ENCODE measurements around the gene CDC42BPB.
"Not testable (repeated sequence)": the region's sequence is repeated elsewhere in the genome, so short reads cannot be mapped to it uniquely, and the experiment has no call there.

The CDC42BPB gene

GRCh38 chr14:102927346-102927877 lies 129.9 kb downstream of the CDC42BPB start:
- no peak for DNase-seq (ENCODE audit: low read depth)

- not testable (repeated sequence) for DNase-seq (ENCODE audit: low read depth)
Measured at GRCh38 chr14:102926840-102927239, 130.5 kb downstream of the CDC42BPB start.

- no peak for DNase-seq (ENCODE audit: low read depth)
Measured at GRCh38 chr14:102926104-102926503, 131.2 kb downstream of the CDC42BPB start.

GRCh38 chr14:102925646-102926045 lies 131.7 kb downstream of the CDC42BPB start:
- no peak for DNase-seq (ENCODE audit: low read depth)

GRCh38 chr14:102924632-102925588 lies 132.4 kb downstream of the CDC42BPB start:
- no peak for DNase-seq (ENCODE audit: low read depth)

- no peak for DNase-seq (ENCODE audit: low read depth)
Measured at GRCh38 chr14:102923925-102924486, 133.3 kb downstream of the CDC42BPB start.

DNA sequence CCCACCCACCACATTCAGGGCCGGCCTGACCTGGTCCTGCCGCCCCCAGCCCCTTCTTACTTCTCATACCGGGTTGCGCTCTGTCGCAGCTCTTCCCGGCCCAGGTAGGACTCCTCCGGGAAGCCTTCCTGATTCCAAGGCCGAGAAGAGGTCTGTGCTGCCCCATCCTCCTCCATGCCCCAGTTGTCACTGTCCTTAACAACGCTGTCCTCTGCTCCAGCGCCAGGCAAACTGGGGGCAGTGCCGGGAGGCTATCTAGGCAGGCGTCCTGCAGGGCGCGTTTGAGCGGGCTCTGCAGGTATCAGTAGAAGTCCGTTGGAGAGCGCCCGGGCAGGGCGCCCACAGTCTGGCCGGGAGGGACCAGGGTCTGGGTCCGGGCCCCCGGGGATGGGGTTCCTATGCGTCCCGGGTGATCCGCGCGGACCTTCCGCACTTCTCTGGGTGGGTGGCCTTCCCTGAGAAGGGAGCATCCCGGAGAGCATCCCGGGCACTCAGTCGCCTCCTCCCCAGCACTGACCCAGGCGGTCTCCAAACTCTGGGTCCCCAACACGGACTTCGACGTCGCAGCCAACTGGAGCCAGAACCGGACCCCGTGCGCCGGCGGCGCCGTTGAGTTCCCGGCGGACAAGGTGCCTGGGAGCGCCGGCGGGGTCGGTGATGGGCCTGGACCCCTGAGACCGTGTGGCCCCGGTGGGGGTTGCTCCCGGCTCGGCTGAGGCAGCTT lies 134.0 kb downstream of the CDC42BPB start:
- no peak for DNase-seq (ENCODE audit: low read depth)

GRCh38 chr14:102922490-102923200 lies 134.7 kb downstream of the CDC42BPB start, which contains the start of gene AMN:
Gene AMN, plus strand, starts transcription at chr14:102922663. Its CDS starts 26 bp downstream, at chr14:102922689.
- DNase-seq (ENCODE audit: low read depth): no peak

- no peak for DNase-seq (ENCODE audit: low read depth)
Measured at GRCh38 chr14:102920998-102921304, 136.4 kb downstream of the CDC42BPB start.

GRCh38 chr14:102920273-102920997 lies 136.9 kb downstream of the CDC42BPB start:
- no peak for DNase-seq (ENCODE audit: low read depth)

DNA sequence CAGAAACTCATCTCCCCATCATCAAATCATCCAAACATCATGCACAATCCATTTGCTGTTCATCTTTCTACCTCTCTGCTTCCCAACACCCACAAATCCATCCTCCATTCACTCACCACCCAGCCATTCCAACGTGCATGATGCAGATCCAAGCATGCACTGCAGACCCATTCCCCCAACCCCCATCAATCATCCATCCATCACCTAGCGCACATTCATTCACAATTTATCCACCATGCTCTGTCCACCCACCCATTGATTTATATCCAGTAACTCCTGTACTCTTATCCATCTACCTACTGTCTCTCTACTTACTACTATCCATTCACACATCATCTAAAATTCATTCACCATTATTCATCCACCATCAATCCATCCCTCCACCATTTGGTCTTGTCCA lies 138.9 kb downstream of the CDC42BPB start:
- DNase-seq (ENCODE audit: low read depth): no peak

DNA sequence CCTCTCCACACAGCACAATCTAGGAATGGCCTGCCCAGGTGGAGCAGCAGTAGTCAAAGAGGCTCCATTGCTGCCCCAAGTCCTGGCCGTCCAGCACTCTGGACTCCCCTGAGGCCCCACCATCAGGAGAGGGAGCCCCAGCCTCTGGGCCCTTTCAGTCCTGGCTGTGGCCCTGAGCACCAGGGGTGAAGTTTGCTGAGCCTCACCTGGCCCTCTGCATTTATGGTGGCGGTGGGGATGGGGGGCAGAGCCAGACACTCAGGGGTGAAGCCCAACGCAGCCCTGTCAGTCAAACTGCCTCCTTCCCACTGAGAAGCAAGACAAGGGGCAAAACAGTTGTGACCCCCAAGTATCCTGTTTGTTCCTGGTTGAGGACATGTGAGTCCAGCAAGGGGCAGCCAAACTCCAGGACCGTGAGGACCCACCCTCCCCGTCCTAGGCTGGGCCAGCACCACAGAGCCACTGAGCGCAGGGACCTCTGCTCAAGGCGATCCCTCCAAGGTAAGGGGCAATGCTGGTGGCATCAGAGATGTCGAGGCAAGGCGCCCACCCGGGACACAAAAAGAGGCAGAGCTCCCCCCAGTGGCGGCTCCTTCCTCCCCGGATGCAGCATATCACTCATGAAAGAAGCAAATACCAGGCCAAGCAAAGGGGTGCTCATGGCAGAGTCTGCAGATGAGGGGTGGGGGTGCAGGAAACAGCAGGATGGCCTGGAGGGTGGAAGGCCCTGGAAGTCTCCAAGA lies 139.7 kb downstream of the CDC42BPB start:
- no peak for DNase-seq (ENCODE audit: low read depth)

DNA sequence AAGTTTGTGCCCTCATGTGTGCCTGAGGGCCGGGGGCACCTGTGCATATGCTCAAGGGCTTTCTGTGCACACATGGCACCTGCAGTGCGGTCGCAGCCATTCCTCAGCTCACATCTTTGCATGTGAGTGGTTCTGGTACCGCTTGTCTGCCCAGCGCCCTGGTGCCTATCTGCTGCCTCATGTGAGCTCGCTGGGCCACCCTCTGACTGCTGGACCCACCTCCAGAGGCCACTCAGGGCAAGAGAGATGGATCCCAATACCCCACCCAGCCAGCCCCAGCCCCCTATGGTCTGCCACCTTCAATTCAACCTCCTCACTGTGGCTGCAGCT lies 140.3 kb downstream of the CDC42BPB start:
- DNase-seq (ENCODE audit: low read depth): no peak

DNA sequence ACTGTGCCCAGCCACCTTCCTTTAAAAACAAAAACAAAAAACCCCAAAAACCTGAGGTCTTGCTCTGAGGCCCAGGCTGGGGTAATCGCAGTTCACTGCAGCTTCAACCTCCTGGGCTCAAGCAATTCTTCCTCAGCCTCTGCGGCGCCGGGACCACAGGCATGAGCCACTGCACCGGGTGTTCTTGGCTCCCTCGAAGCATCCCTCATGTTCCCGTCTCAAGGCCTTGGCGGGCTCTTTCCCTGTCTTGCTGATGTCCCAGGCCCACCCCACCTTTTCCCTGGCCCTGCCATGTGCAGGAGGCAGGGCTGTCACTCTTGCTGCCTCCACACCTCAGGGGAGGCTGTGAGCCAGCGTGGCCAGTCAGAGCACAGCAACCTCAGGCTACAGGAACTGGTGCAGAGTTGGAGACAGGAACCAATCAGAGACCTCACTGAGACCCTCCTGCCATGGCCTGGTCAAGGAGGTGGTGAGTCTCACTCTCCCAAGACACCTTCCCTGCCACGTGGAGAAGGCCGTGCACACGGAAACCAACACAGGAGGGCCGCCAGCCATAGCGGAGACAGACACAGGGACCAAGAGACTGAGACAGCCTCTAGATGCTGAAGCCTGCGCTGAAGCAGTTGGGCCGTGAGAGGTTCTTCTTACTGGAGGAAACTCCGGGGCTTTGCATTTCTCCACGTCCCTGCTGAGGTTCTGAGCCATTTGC lies 140.8 kb downstream of the CDC42BPB start:
- no peak for DNase-seq (ENCODE audit: low read depth)

DNA sequence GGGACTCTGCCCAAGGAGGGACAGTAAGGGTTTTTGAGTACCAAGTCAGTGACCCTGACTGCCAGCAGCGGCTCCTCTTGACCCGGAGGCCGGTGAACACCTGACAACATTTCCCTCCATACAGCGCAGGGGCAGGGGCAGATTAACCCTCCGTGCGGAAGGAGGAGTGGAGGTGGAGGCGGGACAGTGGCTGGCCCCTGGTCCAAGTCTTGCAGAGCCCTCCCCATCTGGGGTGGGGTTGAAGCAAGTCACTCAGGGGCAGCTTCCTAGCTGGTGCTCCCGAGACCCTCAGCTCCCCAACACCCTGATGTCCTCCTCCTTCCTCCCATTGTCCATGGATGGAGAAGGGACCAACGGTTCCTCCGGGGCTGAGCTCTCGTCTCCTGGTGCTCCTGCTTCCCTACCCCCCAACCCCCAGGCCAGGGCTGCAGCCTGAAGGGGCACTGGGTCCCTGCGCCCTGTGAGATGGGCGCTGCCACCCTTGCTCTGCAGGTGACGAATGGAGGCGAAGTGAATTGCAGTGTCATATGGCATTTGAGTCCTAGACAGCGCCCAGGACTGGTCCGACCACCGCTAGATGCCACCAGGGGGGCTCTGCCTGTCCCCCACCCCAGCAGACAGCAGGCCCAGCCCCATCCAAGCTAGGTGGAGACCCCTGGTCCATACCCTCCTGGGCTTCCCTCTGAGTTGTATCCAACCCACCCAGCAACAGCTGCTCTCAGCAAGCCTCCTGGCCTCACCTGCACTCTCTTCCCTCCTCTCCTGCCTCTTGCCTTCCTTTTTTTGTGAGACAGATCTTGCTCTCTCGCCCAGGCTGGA lies 141.8 kb downstream of the CDC42BPB start:
- no peak for DNase-seq (ENCODE audit: low read depth)

- no peak for DNase-seq (ENCODE audit: low read depth)
Measured at GRCh38 chr14:102914474-102915291, 142.7 kb downstream of the CDC42BPB start.

DNA sequence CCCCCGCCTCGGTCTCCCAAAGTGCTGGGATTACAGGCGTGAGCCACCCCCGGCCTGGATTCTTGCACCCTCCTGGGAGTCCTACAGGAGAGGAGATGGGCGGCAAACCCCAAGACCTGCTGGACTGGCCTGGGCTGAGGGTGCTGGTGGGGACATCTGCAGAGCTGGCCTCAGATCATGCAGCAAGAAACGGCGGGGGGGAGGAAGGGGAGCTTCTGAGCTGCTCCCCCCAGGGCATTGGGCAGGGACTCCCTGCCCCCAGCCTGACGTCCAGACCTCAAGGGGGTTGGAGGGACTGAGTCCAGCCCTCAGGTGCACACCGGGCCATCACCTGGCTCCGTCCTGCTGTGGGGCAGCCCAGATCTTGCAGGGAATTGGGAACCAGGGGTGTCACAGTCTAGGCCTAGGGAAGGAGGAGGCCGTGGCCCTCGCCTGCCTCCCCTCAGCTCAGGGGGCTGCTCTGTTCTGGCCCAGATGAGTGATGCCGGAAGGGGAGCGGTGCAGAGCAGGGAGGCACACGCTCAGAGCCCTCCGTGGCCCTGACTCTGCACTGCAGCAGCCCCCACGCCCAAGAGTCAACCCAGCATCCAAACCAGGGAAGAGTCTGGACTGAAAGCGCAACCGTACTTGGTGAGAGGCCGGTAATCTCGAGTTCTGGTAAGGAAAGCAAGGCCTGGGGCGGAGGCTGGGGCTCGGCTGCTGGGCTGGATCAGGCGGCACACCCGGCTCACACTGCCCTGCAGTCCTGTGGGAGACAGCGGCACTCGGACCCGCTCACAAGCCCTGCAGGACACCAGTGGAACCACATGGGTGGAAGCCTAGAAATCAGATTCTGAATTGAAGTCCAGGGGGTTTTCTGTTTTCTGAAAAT lies 143.8 kb downstream of the CDC42BPB start:
- no peak for DNase-seq (ENCODE audit: low read depth)
